SK-N-SH (cell line): ENCODE results near the gene KIAA0513. TPM values are rescaled to one million over a fixed set of nuclear protein-coding genes. Genes with fewer than 3 reads are reported as not detected.

Experiments
- CTCF ChIA-PET: fragments of 300-600, 350-600 bp; formaldehyde crosslinking; extraction: SDS; loops from one replicate; lab custom pipeline; 2021; lab: Yijun Ruan, JAX
- POLR2A ChIA-PET: fragments of 350-600 bp; sonication (Branson Sonifier 250); formaldehyde crosslinking; extraction: SDS; loops from one replicate; lab custom pipeline; 2020; ENCODE audit warnings: antibody characterized with exemption, inconsistent platforms; lab: Yijun Ruan, JAX
- DNase-seq: peaks from one replicate; pipeline ENCODE4 v3.0.0; 2012
- H2AFZ ChIP-seq: fragments of 200-600 bp; sonication (generic); 2 replicates; pipeline ENCODE4 v1.8.1; 2016; ENCODE audit warnings: antibody characterized with exemption, mild to moderate bottlenecking, low read depth
- H3F3A ChIP-seq: fragments of 200-600 bp; sonication (generic); replicated peaks from 2 replicates; pipeline ENCODE3; 2016; ENCODE audit warnings: antibody characterized with exemption, mild to moderate bottlenecking; ENCODE audit not compliant: insufficient read depth
- H3K27ac ChIP-seq, 2 experiments: fragments of 200-500 bp in 1 of 2; fragments of 200-600 bp in 1 of 2; sonication (Bioruptor generic) in 1 of 2; sonication (generic), shearing (Covaris generic) in 1 of 2; 2 replicates each; pipeline versions ENCODE4 v1.5.1 to v1.6.1; 2014 to 2016; ENCODE audit warnings: low read depth in 2 of 2, inconsistent platforms in 1 of 2, low read length in 1 of 2, mild to moderate bottlenecking in 1 of 2, mixed read lengths in 1 of 2
- H3K27me3 ChIP-seq: fragments of 200-600 bp; sonication (generic), shearing (Covaris generic); 2 replicates; pipeline ENCODE4 v1.6.1; 2016; ENCODE audit warnings: mixed run types; ENCODE audit not compliant: insufficient read depth
- H3K36me3 ChIP-seq, 2 experiments: fragments of 200-500 bp in 1 of 2; fragments of 200-600 bp in 1 of 2; sonication (Bioruptor generic) in 1 of 2; sonication (generic) in 1 of 2; replicated peaks in 1 of 2; 2 replicates each; pipeline versions ENCODE3 to v1.5.1; 2014 to 2016; ENCODE audit warnings: low read length in 1 of 2, mild to moderate bottlenecking in 1 of 2; ENCODE audit not compliant: insufficient read depth in 2 of 2, control insufficient read depth in 1 of 2
- H3K4me1 ChIP-seq, 2 experiments: fragments of 200-500 bp in 1 of 2; fragments of 200-600 bp in 1 of 2; sonication (Bioruptor generic) in 1 of 2; sonication (generic), shearing (Covaris generic) in 1 of 2; 2 replicates each; pipeline versions ENCODE4 v1.5.1 to v1.6.1; 2014 to 2016; ENCODE audit warnings: low read depth in 1 of 2, low read length in 1 of 2, mixed run types in 1 of 2; ENCODE audit not compliant: insufficient read depth in 2 of 2, control insufficient read depth in 1 of 2
- H3K4me2 ChIP-seq: fragments of 200-600 bp; sonication (generic), shearing (Covaris generic); 2 replicates; pipeline ENCODE4 v1.6.1; 2017; ENCODE audit warnings: mixed run types
- H3K4me3 ChIP-seq, 2 experiments: fragments of 200-500 bp in 1 of 2; fragments of 200-600 bp in 1 of 2; sonication (Bioruptor generic) in 1 of 2; sonication (generic), shearing (Covaris generic) in 1 of 2; 2 replicates each; pipeline versions ENCODE4 v1.5.1 to v1.8.1; 2014 to 2016; ENCODE audit warnings: low read depth in 2 of 2, inconsistent platforms in 1 of 2, low read length in 1 of 2, mild to moderate bottlenecking in 1 of 2, mixed read lengths in 1 of 2, moderate library complexity in 1 of 2
- H3K79me2 ChIP-seq: fragments of 200-600 bp; sonication (generic); 2 replicates; pipeline ENCODE4 v1.8.1; 2017; ENCODE audit warnings: mild to moderate bottlenecking; ENCODE audit not compliant: insufficient read depth
- H3K9ac ChIP-seq: fragments of 200-600 bp; sonication (generic); 2 replicates; pipeline ENCODE4 v1.6.1; 2017; ENCODE audit warnings: mixed run types
- H3K9me2 ChIP-seq: fragments of 200-600 bp; sonication (generic); 2 replicates; pipeline ENCODE4 v1.6.1; 2017; ENCODE audit warnings: mixed run types
- H3K9me3 ChIP-seq: fragments of 200-600 bp; sonication (generic); 2 replicates; pipeline ENCODE4 v1.6.1; 2017; ENCODE audit warnings: mixed run types, mild to moderate bottlenecking, moderate library complexity
- H4K20me1 ChIP-seq: fragments of 200-600 bp; sonication (generic); 2 replicates; pipeline ENCODE4 v1.6.1; 2017; ENCODE audit warnings: mild to moderate bottlenecking, mixed run types; ENCODE audit not compliant: insufficient read depth
- ELF1 ChIP-seq: IDR thresholded peaks from 2 replicates; pipeline ENCODE4 v1.4.0; 2012
- FOXM1 ChIP-seq: IDR thresholded peaks from 2 replicates; pipeline ENCODE4 v1.4.0; 2012; ENCODE audit warnings: low read depth, mild to moderate bottlenecking
- GATA2 ChIP-seq: sonication (generic); formaldehyde crosslinking; IDR thresholded peaks from 2 replicates; pipeline ENCODE4 v1.5.0; 2020; ENCODE audit warnings: mild to moderate bottlenecking, missing genetic modification reagents
- MXI1 ChIP-seq: IDR thresholded peaks from 2 replicates; pipeline ENCODE4 v1.6.1; 2012; ENCODE audit warnings: mild to moderate bottlenecking, low read depth, low read length, improper control_type of control experiment
- YY1 ChIP-seq: IDR thresholded peaks from 2 replicates; pipeline ENCODE4 v1.4.0; 2012; ENCODE audit warnings: low read depth, mild to moderate bottlenecking
- WGBS: methylation state at CpG from one replicate; pipeline ENCODE4 v1.1.6; 2017; ENCODE audit warnings: low lambda C conversion rate; 5-methylcytosine and 5-hydroxymethylcytosine counted together
- polyA plus RNA-seq, 3 experiments: library from polyadenylated mRNA; depleted of rRNA; stranded (reverse); fragments of >200 nt; gene quantifications; 2 replicates each; pipeline ENCODE4 v1.2.3, GENCODE V29; 2012
- TF ChIP-seq, protein P1 (sequence below): IDR thresholded peaks from 2 replicates; pipeline ENCODE4 v1.4.0; 2012; ENCODE audit warnings: low read depth
- TF ChIP-seq, protein P2 (sequence below): fragments of 150-350 bp; IDR thresholded peaks from 2 replicates; pipeline ENCODE4 v1.6.1; 2017; ENCODE audit warnings: antibody characterized with exemption, low read length, low read depth, borderline replicate concordance
- TF ChIP-seq, protein P3 (sequence below): IDR thresholded peaks from 2 replicates; pipeline ENCODE4 v1.4.0; 2012; ENCODE audit warnings: low read depth, borderline replicate concordance
- TF ChIP-seq, protein P4 (sequence below): IDR thresholded peaks from 2 replicates; pipeline ENCODE4 v1.6.1; 2012; ENCODE audit warnings: mild to moderate bottlenecking, low read depth, low read length, moderate library complexity
- TF ChIP-seq, protein P5 (sequence below): fragments of 200-600 bp; sonication (generic); IDR thresholded peaks from 2 replicates; pipeline ENCODE4 v1.6.1; 2017; ENCODE audit warnings: antibody characterized with exemption, mild to moderate bottlenecking, moderate library complexity
- TF ChIP-seq, protein P6 (sequence below): IDR thresholded peaks from 2 replicates; pipeline ENCODE4; 2012

KIAA0513 gene
- polyA plus RNA-seq, 1 of the 3 experiments (the other 2 are of a cell fraction) = 6.5 TPM

DNA sequence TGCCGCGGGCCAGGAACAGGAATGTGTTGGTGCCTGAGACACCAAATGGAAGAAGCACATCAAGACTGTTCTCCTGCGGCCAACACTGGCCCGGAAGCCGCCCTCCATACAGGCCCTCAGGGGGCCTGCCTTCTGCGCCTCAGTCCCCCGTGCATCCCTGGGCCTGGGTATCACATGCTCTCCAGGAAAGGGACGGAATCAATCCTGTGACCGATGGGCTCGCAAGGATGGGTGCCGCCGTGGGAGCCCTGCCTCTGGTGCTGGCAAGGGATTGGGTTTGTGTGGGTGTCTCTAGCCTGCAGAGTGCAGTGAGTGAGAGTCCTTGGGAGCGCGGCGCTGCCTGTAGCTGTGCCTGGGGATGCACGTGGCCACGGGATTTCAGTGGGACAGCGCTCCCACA lies 65.3 kb downstream of the KIAA0513 start:
- no peaks in the 10 kb centered on the region for H3K9me3 ChIP-seq
- no peak overlapping the region for H3K27ac ChIP-seq
- H3K27me3 ChIP-seq = peaks cover 11% of the 10 kb centered on the region
- WGBS = 83% methylated on average over 15 of the region's 18 CpGs
- H3K4me1 ChIP-seq = peaks cover 0 to 7% of the 10 kb centered on the region in 2 experiments; a peak in 1 of 4 replicates
- ChIA-PET CTCF (interaction anchor here (0.9 kb wide), 1 partner anchor 22 kb away, joined by 3 read pairs; no protein-coding TSS in a partner anchor), POLR2A (no interaction called here)
- TF ChIP-seq, protein P1, sequence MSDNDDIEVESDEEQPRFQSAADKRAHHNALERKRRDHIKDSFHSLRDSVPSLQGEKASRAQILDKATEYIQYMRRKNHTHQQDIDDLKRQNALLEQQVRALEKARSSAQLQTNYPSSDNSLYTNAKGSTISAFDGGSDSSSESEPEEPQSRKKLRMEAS = no peak
- TF ChIP-seq, protein P2, sequence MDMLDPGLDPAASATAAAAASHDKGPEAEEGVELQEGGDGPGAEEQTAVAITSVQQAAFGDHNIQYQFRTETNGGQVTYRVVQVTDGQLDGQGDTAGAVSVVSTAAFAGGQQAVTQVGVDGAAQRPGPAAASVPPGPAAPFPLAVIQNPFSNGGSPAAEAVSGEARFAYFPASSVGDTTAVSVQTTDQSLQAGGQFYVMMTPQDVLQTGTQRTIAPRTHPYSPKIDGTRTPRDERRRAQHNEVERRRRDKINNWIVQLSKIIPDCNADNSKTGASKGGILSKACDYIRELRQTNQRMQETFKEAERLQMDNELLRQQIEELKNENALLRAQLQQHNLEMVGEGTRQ = no peak
- TF ChIP-seq MXI1 (no peak), GATA2 (CRISPR knock-in tag) (no peak)
- no peaks in the 10 kb centered on the region for H3K36me3 ChIP-seq
- H3K4me3 ChIP-seq = no peak overlapping the region
- no peaks in the 10 kb centered on the region for H4K20me1 ChIP-seq
- H3F3A ChIP-seq = no peaks in the 10 kb centered on the region
- no peak overlapping the region for H2AFZ ChIP-seq
- no peaks in the 10 kb centered on the region for H3K9me2 ChIP-seq
- H3K79me2 ChIP-seq = no peaks in the 10 kb centered on the region
- no peak for DNase-seq
- no peak overlapping the region for H3K9ac ChIP-seq
- no peak overlapping the region for H3K4me2 ChIP-seq

DNA sequence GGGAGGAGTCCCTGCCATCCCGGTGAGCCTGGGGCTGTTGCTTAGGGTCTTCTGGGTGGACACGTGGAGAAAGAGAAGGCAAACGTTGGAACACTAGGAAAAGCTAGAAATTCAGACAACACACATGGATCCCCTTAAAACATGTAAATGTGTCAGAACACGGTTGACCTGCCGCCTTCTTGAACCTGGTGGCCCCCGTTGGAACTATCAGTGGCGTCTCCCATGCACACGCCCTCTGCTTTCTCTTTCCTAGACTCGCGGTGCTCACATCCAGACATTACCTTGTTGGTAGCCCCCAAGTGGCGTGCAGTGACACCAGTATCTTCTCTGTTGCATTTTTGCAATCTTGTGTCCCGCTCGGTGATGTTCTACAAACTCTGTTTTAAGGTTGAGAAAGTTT lies 66.1 kb downstream of the KIAA0513 start:
- Histone ChIP-seq H2AFZ (no peak overlapping the region), H3K79me2 (no peaks in the 10 kb centered on the region), H3F3A (no peaks in the 10 kb centered on the region), H4K20me1 (no peaks in the 10 kb centered on the region), H3K36me3 (no peaks in the 10 kb centered on the region), H3K4me3 (no peak overlapping the region), H3K27ac (no peak overlapping the region), H3K27me3 (peaks cover 11% of the 10 kb centered on the region), H3K9me3 (no peaks in the 10 kb centered on the region), H3K4me1 (peaks cover 0 to 7% of the 10 kb centered on the region in 2 experiments; a peak in 1 of 4 replicates), H3K4me2 (no peak overlapping the region), H3K9me2 (no peaks in the 10 kb centered on the region), H3K9ac (no peak overlapping the region)
- TF ChIP-seq, protein P3, sequence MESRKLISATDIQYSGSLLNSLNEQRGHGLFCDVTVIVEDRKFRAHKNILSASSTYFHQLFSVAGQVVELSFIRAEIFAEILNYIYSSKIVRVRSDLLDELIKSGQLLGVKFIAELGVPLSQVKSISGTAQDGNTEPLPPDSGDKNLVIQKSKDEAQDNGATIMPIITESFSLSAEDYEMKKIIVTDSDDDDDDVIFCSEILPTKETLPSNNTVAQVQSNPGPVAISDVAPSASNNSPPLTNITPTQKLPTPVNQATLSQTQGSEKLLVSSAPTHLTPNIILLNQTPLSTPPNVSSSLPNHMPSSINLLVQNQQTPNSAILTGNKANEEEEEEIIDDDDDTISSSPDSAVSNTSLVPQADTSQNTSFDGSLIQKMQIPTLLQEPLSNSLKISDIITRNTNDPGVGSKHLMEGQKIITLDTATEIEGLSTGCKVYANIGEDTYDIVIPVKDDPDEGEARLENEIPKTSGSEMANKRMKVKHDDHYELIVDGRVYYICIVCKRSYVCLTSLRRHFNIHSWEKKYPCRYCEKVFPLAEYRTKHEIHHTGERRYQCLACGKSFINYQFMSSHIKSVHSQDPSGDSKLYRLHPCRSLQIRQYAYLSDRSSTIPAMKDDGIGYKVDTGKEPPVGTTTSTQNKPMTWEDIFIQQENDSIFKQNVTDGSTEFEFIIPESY = no peak
- TF ChIP-seq, protein P4, sequence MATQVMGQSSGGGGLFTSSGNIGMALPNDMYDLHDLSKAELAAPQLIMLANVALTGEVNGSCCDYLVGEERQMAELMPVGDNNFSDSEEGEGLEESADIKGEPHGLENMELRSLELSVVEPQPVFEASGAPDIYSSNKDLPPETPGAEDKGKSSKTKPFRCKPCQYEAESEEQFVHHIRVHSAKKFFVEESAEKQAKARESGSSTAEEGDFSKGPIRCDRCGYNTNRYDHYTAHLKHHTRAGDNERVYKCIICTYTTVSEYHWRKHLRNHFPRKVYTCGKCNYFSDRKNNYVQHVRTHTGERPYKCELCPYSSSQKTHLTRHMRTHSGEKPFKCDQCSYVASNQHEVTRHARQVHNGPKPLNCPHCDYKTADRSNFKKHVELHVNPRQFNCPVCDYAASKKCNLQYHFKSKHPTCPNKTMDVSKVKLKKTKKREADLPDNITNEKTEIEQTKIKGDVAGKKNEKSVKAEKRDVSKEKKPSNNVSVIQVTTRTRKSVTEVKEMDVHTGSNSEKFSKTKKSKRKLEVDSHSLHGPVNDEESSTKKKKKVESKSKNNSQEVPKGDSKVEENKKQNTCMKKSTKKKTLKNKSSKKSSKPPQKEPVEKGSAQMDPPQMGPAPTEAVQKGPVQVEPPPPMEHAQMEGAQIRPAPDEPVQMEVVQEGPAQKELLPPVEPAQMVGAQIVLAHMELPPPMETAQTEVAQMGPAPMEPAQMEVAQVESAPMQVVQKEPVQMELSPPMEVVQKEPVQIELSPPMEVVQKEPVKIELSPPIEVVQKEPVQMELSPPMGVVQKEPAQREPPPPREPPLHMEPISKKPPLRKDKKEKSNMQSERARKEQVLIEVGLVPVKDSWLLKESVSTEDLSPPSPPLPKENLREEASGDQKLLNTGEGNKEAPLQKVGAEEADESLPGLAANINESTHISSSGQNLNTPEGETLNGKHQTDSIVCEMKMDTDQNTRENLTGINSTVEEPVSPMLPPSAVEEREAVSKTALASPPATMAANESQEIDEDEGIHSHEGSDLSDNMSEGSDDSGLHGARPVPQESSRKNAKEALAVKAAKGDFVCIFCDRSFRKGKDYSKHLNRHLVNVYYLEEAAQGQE = no peak
- TF ChIP-seq YY1 = no peak
- no peak for TF ChIP-seq ELF1
- TF ChIP-seq FOXM1 = no peak
- TF ChIP-seq, protein P5, sequence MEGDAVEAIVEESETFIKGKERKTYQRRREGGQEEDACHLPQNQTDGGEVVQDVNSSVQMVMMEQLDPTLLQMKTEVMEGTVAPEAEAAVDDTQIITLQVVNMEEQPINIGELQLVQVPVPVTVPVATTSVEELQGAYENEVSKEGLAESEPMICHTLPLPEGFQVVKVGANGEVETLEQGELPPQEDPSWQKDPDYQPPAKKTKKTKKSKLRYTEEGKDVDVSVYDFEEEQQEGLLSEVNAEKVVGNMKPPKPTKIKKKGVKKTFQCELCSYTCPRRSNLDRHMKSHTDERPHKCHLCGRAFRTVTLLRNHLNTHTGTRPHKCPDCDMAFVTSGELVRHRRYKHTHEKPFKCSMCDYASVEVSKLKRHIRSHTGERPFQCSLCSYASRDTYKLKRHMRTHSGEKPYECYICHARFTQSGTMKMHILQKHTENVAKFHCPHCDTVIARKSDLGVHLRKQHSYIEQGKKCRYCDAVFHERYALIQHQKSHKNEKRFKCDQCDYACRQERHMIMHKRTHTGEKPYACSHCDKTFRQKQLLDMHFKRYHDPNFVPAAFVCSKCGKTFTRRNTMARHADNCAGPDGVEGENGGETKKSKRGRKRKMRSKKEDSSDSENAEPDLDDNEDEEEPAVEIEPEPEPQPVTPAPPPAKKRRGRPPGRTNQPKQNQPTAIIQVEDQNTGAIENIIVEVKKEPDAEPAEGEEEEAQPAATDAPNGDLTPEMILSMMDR = no peak
- no peak for TF ChIP-seq GATA2 (CRISPR knock-in tag)
- TF ChIP-seq, protein P6, sequence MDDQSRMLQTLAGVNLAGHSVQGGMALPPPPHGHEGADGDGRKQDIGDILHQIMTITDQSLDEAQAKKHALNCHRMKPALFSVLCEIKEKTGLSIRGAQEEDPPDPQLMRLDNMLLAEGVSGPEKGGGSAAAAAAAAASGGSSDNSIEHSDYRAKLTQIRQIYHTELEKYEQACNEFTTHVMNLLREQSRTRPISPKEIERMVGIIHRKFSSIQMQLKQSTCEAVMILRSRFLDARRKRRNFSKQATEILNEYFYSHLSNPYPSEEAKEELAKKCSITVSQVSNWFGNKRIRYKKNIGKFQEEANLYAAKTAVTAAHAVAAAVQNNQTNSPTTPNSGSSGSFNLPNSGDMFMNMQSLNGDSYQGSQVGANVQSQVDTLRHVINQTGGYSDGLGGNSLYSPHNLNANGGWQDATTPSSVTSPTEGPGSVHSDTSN = no peak
- no peak for DNase-seq
- ChIA-PET CTCF (no interaction called here), POLR2A (no interaction called here)
- WGBS = 83% methylated on average over 13 of the region's 13 CpGs
